ENCODE results near the gene ASPM. TPM values are rescaled to one million over a fixed set of nuclear protein-coding genes. Genes with fewer than 3 reads are reported as not detected.

Gene ASPM
- total and polyA plus RNA-seq, 4 donors = 0.17 to 45.3 (median 0.84) TPM

DNA sequence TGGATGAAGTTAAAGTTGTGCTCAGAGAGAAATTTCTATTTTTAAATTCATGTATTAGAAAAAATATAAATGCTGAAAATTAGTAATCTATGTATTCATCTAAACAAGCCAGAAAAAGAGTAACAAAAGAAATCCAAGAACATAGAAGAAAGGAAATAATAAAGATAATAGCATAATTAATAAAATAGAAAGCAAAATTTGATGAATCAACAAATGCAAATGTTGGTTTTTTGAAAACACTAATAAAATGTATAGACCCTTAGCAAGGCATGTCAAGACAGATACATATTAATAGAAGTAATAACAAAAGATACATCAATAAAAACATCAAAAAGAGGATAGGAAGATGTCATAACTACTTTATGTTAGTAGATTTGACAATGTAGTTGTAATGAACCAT lies 97.4 kb downstream of the ASPM start:
- no peaks in the 10 kb centered on the region for H3K4me1 ChIP-seq (ENCODE audit: control insufficient read depth in 4 of 4, insufficient read depth in 4 of 4, low read length in 3 of 4)
- H3K27ac ChIP-seq (ENCODE audit: low read depth in 1 of 2, low read length in 2 of 2) = no peak overlapping the region
- peaks cover 0 to 18% (median 9%) of the 10 kb centered on the region in 4 donors for H3K36me3 ChIP-seq (ENCODE audit: control insufficient read depth in 4 of 4, insufficient read depth in 3 of 4, low read depth in 1 of 4, low read length in 3 of 4)
- H3K9me3 ChIP-seq (ENCODE audit: control insufficient read depth in 4 of 4, low read length in 3 of 4) = no peaks in the 10 kb centered on the region
- no peak overlapping the region for H3K9ac ChIP-seq (ENCODE audit: low read depth in 1 of 2, low read length in 2 of 2)
- TF ChIP-seq FOXA1 (IDR thresholded peaks at IDR 0.05) = no peak
- DNase-seq (ENCODE audit: low spot score) = no peak
- H3K27me3 ChIP-seq (ENCODE audit: control insufficient read depth in 4 of 4, insufficient read depth in 4 of 4, low read length in 3 of 4) = no peaks in the 10 kb centered on the region
- no peak overlapping the region for H3K4me3 ChIP-seq (ENCODE audit: low read depth in 1 of 3, low read length in 3 of 3)

- WGBS = 80% methylated on average over 4 of the region's 4 CpGs
These were observed 103.7 kb downstream of the ASPM start for GRCh38 chr1:197042676-197043341.

More at GRCh38 chr1:197042676-197043341, 103.7 kb downstream of the ASPM start:
- no peak for TF ChIP-seq GABPA (IDR thresholded peaks at IDR 0.05 in 1 of 2, conservative IDR thresholded peaks at IDR 0.05 in 1 of 2)
- no peak for TF ChIP-seq TAF1 (conservative IDR thresholded peaks at IDR 0.05)
- TF ChIP-seq FOXA1 (IDR thresholded peaks at IDR 0.05) = no peak
- TF ChIP-seq ATF3 (IDR thresholded peaks at IDR 0.05) = no peak
- TF ChIP-seq REST (IDR thresholded peaks at IDR 0.05) = no peak
- TF ChIP-seq YY1 (IDR thresholded peaks at IDR 0.05) = no peak
- no peak for TF ChIP-seq RAD21 (IDR thresholded peaks at IDR 0.05)
- TF ChIP-seq HNF4A (conservative IDR thresholded peaks at IDR 0.05) = no peak
- TF ChIP-seq RXRA (IDR thresholded peaks at IDR 0.05) = no peak
- no peak for TF ChIP-seq SP1 (IDR thresholded peaks at IDR 0.05)
- TF ChIP-seq, protein P1, sequence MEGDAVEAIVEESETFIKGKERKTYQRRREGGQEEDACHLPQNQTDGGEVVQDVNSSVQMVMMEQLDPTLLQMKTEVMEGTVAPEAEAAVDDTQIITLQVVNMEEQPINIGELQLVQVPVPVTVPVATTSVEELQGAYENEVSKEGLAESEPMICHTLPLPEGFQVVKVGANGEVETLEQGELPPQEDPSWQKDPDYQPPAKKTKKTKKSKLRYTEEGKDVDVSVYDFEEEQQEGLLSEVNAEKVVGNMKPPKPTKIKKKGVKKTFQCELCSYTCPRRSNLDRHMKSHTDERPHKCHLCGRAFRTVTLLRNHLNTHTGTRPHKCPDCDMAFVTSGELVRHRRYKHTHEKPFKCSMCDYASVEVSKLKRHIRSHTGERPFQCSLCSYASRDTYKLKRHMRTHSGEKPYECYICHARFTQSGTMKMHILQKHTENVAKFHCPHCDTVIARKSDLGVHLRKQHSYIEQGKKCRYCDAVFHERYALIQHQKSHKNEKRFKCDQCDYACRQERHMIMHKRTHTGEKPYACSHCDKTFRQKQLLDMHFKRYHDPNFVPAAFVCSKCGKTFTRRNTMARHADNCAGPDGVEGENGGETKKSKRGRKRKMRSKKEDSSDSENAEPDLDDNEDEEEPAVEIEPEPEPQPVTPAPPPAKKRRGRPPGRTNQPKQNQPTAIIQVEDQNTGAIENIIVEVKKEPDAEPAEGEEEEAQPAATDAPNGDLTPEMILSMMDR (IDR thresholded peaks at IDR 0.05; ENCODE audit: low read depth, low read length, missing input control) = no peak
- no peak for TF ChIP-seq EGR1 (IDR thresholded peaks at IDR 0.05; ENCODE audit: low read depth in 2 of 2)
- TF ChIP-seq NR2F2 (IDR thresholded peaks at IDR 0.05) = no peak
- TF ChIP-seq, protein P2, sequence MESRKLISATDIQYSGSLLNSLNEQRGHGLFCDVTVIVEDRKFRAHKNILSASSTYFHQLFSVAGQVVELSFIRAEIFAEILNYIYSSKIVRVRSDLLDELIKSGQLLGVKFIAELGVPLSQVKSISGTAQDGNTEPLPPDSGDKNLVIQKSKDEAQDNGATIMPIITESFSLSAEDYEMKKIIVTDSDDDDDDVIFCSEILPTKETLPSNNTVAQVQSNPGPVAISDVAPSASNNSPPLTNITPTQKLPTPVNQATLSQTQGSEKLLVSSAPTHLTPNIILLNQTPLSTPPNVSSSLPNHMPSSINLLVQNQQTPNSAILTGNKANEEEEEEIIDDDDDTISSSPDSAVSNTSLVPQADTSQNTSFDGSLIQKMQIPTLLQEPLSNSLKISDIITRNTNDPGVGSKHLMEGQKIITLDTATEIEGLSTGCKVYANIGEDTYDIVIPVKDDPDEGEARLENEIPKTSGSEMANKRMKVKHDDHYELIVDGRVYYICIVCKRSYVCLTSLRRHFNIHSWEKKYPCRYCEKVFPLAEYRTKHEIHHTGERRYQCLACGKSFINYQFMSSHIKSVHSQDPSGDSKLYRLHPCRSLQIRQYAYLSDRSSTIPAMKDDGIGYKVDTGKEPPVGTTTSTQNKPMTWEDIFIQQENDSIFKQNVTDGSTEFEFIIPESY (IDR thresholded peaks at IDR 0.05) = no peak
- H3K36me3 ChIP-seq (ENCODE audit: control insufficient read depth in 4 of 4, insufficient read depth in 3 of 4, low read depth in 1 of 4, low read length in 3 of 4) = peaks cover 1 to 8% (median 6%) of the 10 kb centered on the region in 4 donors
- H3K27ac ChIP-seq (ENCODE audit: low read depth in 1 of 2, low read length in 2 of 2) = no peak overlapping the region
- H3K9me3 ChIP-seq (ENCODE audit: control insufficient read depth in 4 of 4, low read length in 3 of 4) = no peaks in the 10 kb centered on the region
- no peaks in the 10 kb centered on the region for H3K27me3 ChIP-seq (ENCODE audit: control insufficient read depth in 4 of 4, insufficient read depth in 4 of 4, low read length in 3 of 4)
- no peak for DNase-seq (ENCODE audit: low spot score)
- H3K9ac ChIP-seq (ENCODE audit: low read depth in 1 of 2, low read length in 2 of 2) = no peak overlapping the region
- H3K4me1 ChIP-seq (ENCODE audit: control insufficient read depth in 4 of 4, insufficient read depth in 4 of 4, low read length in 3 of 4) = no peaks in the 10 kb centered on the region
- no peak overlapping the region for H3K4me3 ChIP-seq (ENCODE audit: low read depth in 1 of 3, low read length in 3 of 3)
